AG08396 (cell line): ENCODE results near the gene ABHD17A.

Experiments
- DNase-seq: peaks from one replicate; pipeline ENCODE4 v3.0.0; 2012; ENCODE audit warnings: low spot score, mixed read lengths

Gene ABHD17A

GRCh38 chr19:1839658-1840540, 45.4 kb downstream of the ABHD17A start:
- DNase-seq, result no peak

- DNase-seq, result peak; percentile 87
These were observed 47.6 kb downstream of the ABHD17A start for GRCh38 chr19:1837625-1838105.

GRCh38 chr19:1837222-1837565, 48.1 kb downstream of the ABHD17A start:
- no peak for DNase-seq

- DNase-seq, result no peak
These were observed 48.7 kb downstream of the ABHD17A start for GRCh38 chr19:1836458-1837221.

- DNase-seq, result peak; percentile 63
These were observed 51.8 kb downstream of the ABHD17A start for GRCh38 chr19:1833540-1833939.

GRCh38 chr19:1832046-1832663, 53.1 kb downstream of the ABHD17A start:
- DNase-seq, result no peak

GRCh38 chr19:1830978-1831377, 54.3 kb downstream of the ABHD17A start:
- DNase-seq, result no peak

- no peak for DNase-seq
These were observed 54.7 kb downstream of the ABHD17A start for GRCh38 chr19:1830568-1830967.

- no peak for DNase-seq
These were observed 55.3 kb downstream of the ABHD17A start for GRCh38 chr19:1829958-1830357.

- DNase-seq, result no peak
These were observed 56.7 kb downstream of the ABHD17A start for GRCh38 chr19:1828279-1829238.

GRCh38 chr19:1827566-1828278, 57.6 kb downstream of the ABHD17A start:
- DNase-seq, result no peak
